Measurements from ENCODE around the gene TNFRSF14. TPM values are rescaled to one million over a fixed set of nuclear protein-coding genes. Genes with fewer than 3 reads are reported as not detected.

The TNFRSF14 gene
- total RNA-seq, 1 donor = 127 TPM

DNA sequence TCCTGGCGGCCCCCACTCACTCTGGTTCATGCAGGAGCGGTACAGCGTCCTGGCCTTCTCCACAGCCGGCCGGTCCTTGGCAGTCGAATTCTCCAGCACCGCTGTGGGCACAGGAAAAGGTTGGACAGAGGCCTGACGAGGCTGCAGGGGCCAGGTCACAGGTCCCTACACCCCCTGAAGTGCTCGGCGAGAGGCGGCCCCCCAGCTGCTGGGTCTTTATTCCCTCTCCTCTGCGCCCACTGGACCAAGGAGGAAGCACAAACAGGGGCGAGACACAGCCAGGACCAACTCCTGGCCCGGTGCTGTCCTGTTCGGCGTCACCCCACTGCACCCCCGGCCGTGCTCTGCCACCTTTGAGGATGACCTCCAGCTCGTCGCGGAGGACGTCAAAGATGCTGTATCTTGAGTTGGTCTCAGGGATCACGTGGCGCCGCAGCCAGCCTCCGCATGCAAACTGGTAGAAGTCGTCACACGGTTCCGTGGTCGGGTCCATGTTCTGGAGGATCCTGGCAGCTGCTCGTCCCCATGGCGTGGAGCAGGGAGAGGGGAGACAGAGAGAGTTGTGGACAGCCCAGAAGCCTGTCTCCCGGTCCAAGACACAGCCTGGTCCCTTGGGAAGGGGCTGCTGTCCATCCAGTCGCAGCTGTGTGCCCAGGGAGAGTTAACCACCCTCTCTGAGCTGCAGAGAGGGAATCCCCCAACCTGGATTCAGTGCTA, 53.3 kb downstream of the TNFRSF14 start:
- H3K9me3 ChIP-seq (ENCODE audit: low read depth, low read length) = no peaks in the 10 kb centered on the region
- no peaks in the 10 kb centered on the region for H3K27me3 ChIP-seq (ENCODE audit: insufficient read depth, low read length)
- H3K4me1 ChIP-seq (ENCODE audit: insufficient read depth, low read length) = no peaks in the 10 kb centered on the region
- no peak overlapping the region for H3K4me3 ChIP-seq (ENCODE audit: low read length)

DNA sequence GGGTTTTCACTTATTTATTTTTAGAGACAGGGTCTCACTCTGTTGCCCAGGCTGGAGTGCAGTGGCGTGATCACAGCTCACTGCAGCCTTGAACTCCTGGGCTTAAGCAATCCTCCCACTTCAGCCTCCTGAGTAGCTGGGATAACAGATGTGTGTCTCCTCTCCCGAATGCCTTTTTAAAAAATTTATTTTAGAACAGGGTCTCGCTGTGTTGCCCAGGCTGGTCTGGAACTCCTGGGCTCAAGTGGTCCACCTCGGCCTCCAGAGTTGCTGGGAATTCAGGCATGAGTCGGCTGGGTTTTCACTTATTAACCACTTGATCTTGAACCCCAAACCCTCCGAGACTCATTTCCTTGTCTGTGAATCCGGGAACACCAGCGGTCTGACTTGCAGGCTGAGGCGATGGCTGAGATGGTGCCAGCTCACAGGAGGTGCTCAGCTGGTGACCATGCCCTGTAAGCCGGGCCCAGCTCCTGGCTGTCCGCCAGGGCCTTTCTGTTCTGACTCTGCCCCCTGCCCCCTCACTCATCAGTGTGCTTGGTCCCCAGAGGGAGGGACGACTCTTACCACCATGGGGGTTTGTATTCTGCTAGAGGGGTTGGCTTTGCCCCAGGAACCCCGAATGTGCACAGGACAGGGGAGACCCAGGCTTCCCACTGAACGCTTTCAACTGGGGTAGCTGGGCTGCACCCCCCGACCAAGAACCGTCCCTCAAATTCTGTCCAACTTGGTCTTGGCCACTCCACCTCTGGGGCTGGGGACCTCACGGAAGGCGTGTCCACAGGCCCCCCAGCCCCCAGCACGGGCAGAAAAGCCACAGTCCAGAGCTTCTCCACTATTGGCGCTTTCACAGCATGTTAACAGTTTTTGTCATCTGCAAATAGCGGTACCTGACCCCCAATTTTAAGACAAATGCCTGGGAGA, 54.1 kb downstream of the TNFRSF14 start:
- H3K4me3 ChIP-seq (ENCODE audit: low read length) = no peak overlapping the region
- no peaks in the 10 kb centered on the region for H3K4me1 ChIP-seq (ENCODE audit: insufficient read depth, low read length)
- no peaks in the 10 kb centered on the region for H3K27me3 ChIP-seq (ENCODE audit: insufficient read depth, low read length)
- no peaks in the 10 kb centered on the region for H3K9me3 ChIP-seq (ENCODE audit: low read depth, low read length)

DNA sequence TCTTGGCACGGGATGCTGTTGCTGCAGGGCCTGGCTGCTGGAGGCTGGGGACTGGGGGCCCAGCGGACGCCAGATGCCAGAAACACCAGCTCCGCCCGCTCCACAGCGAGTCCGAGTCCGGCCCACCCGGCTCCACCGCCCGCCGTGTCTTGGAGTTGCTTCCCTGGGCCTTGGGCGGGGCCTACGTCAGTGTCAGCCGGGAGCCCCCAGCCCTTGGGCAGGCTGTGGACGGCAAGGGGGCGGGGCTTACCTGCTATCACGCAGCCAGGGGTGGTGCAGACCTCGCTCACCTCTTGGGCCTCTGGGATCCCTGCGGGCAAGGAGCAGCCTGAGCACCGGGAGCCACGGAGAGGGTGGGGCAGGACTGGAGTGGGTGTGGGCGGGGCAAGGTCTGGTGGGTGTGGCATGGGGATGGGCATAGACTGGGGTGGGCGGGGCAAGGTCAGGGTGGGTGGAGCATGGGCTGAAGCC, 54.9 kb downstream of the TNFRSF14 start:
- Histone ChIP-seq H3K4me1 (ENCODE audit: insufficient read depth, low read length) (no peaks in the 10 kb centered on the region), H3K27me3 (ENCODE audit: insufficient read depth, low read length) (no peaks in the 10 kb centered on the region), H3K4me3 (ENCODE audit: low read length) (no peak overlapping the region), H3K9me3 (ENCODE audit: low read depth, low read length) (no peaks in the 10 kb centered on the region)

DNA sequence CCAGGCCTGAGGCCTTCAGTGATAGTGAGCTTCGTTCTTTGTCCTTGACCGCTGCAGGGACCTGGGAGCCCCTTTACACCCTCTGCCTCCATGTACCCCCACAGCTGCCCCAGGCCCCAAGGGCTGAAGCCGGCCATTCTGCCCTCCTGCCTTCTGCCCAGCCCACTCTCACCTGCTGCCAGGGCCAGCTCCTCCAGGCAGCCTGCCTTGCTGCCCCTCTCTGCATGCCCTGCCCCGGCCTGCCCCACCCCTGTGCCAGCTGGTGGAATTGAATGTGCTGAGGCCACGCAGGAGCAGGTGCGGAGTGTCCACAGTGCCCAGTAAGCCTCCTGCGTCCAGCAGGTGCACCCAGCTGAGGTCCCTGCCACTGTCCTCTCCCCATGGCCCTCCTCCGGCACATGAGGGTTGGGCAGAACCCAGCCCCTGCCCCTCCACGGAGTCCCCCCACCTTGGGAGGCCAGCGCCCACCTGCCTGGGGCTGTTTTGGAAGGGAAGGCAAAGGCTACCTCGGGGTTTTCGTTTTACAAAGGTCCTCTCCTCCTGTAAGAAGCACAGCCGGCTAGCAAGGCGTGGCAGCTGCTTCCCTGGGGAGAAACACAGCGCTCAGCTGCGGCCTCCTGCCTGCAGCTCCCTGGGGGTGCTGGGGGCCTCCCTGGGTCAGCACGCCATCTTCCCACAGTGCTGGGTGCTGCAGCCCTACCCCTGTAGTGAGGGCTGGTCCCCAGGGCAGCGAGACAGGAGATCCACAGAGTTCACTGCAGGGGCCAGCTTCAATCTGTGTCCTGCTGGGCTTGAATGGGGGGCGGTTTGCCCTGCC, 55.7 kb downstream of the TNFRSF14 start:
- Histone ChIP-seq H3K4me3 (ENCODE audit: low read length) (no peak overlapping the region), H3K4me1 (ENCODE audit: insufficient read depth, low read length) (no peaks in the 10 kb centered on the region), H3K9me3 (ENCODE audit: low read depth, low read length) (no peaks in the 10 kb centered on the region), H3K27me3 (ENCODE audit: insufficient read depth, low read length) (no peaks in the 10 kb centered on the region)

DNA sequence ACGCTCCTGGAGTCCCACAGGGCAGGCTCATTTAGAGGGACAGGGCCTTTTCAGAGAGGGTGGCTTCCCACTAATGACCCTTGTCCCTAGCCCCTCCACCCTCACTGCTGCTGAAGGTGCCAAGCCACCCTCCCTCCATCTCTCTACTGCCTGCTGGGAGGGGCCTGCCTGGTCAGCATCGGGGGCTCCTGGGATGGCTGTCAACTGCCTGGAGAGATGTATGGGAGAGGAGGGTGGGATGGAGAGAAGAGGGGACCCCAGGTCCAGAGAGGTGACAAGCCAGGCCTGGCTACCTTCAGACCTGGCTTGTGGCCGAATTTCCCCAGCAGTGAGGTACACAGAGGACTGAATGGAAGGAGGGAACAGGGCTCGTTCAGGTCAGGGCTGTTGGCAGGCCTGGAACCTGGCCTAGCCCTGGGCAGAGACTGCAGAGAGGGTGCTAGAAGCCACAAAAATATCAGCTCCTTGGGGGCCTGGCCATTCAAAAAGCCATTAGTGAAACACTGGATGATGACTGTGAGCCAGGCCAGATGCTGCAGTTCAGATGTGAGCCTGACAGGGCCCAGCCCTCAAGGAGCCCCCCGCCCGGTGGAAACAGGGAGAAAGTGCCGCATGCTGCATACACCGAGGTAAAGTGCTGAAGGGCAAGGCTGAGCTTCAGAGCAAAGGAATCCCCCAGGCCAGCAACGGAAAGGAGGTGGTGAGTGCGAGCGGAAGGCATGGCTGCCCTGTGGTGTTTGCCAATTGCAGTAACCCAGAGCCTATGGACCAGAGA, 56.6 kb downstream of the TNFRSF14 start:
- no peak overlapping the region for H3K4me3 ChIP-seq (ENCODE audit: low read length)
- H3K9me3 ChIP-seq (ENCODE audit: low read depth, low read length) = no peaks in the 10 kb centered on the region
- H3K4me1 ChIP-seq (ENCODE audit: insufficient read depth, low read length) = no peaks in the 10 kb centered on the region
- H3K27me3 ChIP-seq (ENCODE audit: insufficient read depth, low read length) = no peaks in the 10 kb centered on the region

Other genes starting within 250 kb of the TNFRSF14 start
- gene MORN1, start 164.8 kb upstream of the TNFRSF14 start, total RNA-seq = 4.2 TPM
- 18.8 TPM for gene RER1, start 164.5 kb upstream of the TNFRSF14 start, total RNA-seq
- gene PEX10, start 143.8 kb upstream of the TNFRSF14 start, total RNA-seq = 7.5 TPM
- 4.7 TPM for gene PLCH2, start 80.1 kb upstream of the TNFRSF14 start, total RNA-seq
- gene PANK4, start 29.8 kb upstream of the TNFRSF14 start, total RNA-seq = 33.5 TPM
- not detected for gene HES5, start 26.1 kb upstream of the TNFRSF14 start, total RNA-seq
- 4.2 TPM for gene PRXL2B, start 30.4 kb downstream of the TNFRSF14 start, total RNA-seq
- 0.63 TPM for gene MMEL1, start 76.6 kb downstream of the TNFRSF14 start, total RNA-seq
- 0.10 TPM for gene TTC34, start 245.3 kb downstream of the TNFRSF14 start, total RNA-seq

Data from mononuclear cell (primary cell).